Fibroblast of skin of right biceps (primary cell): ENCODE data around the gene DENND2C.
"Not testable (repeated sequence)": the region's sequence is repeated elsewhere in the genome, so short reads cannot be mapped to it uniquely, and the experiment has no call there.

Experiments
- DNase-seq: peaks from one replicate; pipeline ENCODE4 v3.0.0-alpha.2; 2013

Gene DENND2C

DNA sequence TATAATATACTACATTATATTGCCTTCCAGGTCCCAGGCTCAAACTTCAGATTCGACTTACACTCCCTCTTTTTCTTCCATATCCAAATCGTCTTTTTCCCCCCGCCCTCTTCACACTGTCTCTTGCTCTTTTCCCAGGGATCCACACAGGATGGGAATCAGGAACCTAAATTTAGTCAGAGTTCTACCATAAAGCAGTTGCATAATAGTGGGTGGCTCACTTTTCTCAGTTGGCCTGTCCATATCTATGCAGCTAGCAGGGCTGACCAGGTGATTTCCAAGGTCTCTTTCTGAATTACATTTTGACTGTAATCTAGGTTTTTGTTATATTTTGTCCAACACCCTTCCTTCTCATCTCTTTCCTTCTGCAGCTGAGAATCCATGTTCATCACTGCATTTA, 80.7 kb downstream of the DENND2C start:
- no peak for DNase-seq

DNA sequence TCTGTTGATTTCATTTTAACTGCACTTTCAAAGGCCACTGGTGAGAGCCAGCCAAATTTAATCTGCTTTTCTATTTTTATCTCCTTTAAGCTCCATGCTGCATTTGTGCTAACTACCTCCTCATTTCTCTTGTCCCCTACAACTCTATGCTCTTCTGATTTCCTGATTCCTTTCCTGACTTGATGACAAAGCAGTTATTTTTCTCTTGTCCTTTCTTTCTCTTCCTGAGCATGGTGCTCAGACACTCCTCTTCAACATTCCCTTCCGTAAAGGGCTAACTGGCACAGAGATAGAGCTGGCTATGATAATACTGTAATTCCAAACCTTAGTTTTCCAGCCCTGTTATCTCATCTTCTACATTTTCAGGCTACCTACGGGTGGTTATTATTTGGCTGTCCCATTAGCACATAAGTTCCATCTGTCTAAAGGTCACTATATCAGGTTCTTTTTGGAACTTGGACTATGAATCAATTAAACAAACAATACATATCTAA, 81.6 kb downstream of the DENND2C start:
- no peak for DNase-seq

GRCh38 chr1:114587203-114587991, 82.5 kb downstream of the DENND2C start:
- no peak for DNase-seq

DNA sequence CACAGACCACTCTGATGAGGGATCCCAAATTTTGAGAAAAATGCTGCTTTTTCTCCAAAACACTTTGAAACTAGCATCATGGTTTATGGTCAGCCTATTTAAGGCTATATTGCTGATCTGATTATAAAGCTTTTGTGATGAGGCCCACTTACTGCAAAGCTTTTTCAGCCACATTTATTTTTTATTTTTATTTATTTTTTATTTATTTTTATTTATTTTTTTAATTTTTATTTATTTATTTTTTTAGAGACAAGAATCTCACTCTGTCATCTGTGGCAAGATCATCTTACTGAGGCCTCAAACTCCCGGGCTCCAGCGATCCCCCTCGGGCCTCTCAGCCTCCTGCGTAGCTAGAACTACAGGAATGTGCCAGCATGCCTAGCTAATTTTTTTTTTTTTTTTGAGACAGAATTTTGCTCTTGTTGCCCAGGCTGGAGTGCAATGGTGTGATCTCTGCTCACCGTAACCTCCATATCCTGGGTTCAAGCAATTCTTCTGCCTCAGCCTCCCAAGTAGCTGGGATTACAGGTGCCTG, 83.3 kb downstream of the DENND2C start:
- no peak for DNase-seq

- DNase-seq, result peak; percentile 73
Observed at GRCh38 chr1:114585231-114585630, 84.6 kb downstream of the DENND2C start.

DNA sequence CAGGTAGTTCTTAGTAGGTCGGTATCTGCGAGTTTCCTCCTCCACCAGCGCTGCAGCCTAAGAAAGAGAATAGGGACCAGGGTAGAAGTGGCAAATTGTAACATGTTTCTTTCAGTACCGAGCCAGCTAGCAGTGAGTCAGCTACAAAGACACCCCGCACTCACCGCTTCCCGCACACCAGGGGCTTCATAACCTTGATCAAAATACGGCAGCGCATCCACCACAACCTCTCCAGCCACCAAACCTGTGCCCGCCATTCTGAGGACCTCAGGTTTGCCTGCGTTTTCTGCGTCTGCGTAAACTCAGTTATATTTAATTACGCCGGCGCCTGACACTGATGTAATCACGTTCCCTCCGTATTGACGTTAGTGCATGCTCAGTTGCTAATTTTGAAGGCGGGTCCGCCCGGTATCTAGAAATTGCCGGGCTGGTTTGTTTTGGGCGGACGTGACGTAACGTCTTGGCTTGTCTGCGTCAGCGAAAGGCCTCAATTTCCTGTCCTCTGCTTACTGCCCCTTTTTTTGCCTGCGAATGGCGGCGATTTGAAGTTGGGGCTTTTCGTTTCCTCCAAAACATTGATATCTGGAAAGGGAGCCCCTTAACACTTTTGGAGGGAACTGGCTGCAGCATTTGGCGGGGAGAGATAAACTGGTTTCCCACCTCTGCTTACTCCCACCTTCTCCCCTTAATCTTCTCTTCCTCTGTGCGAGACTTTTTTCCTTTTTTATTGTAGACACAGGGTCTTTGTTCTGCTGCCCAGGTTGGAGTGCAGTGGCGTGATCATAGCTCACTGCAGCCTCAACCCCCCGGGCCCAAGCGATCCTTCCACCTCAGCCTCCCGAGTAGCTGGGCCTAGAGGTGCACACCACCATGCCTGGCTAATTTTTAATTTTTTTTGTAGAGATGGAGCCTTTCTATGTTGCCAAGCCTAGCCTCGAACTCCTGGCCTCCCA, 88.2 kb downstream of the DENND2C start, which contains the start of gene BCAS2:
BCAS2 (minus strand) TSS at position 281 of the 953 bp plus-strand sequence; CDS start at position 257, 24 bp downstream.
- DNase-seq, result peak; percentile 99

DNA sequence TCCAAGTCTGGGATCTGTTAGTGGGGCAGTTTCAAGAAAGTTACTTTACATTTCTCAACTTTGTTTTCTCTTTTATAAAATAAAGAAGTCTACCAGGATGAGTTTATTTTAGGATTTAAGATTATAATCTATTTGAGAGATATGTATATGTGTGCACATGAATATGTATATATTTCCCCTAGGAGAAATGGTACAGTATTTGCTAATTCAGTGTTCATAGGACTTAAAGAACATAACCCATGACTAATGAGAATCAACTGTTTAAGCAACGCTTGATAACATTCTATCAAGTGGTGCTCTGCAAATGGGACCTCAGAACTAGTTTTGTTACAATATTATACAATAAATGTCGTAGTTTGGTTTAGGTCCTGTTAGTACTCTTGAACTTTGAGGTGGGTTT, 95.5 kb downstream of the DENND2C start:
- DNase-seq, result no peak

DNA sequence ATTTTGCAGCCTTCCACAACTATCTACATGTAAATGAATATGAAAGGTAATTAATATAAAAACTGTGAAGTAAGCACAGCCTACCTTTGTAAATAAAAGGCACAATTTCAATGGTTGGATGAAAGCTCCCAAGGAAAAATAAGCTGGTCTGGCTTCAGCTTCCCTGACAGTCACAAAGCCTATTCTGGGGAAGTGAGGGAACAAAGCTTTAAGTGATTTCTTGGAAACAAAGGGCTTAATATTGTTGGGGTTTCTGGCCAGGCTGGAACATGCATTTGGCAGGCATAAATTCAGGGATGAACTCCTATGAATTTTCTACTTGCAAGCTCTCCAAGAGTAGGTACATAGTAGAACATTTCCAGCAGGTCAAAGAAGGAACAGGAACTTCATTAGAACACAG, 105.7 kb downstream of the DENND2C start:
- no peak for DNase-seq

- not testable (repeated sequence) for DNase-seq
Observed at GRCh38 chr1:114562978-114563510, 106.8 kb downstream of the DENND2C start.

DNA sequence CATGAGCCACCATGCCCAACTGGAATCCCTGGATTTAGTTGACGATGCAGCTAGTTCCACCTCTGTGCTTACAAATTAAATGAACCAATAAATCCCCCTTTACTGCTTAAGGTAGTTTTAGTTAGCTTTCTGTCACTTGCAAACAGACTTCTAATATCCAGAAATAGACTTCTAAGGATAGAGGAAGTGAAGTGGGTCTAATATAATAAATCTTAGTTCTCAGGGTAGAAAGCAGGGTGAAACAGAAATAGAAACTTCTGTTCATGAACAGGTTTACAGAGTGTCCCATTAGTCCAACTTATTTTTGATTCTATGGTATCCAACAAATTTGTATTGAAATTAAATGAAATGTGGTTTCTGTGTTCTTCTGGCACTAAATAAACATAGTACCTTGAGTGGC, 108.5 kb downstream of the DENND2C start:
- DNase-seq, result no peak

DNA sequence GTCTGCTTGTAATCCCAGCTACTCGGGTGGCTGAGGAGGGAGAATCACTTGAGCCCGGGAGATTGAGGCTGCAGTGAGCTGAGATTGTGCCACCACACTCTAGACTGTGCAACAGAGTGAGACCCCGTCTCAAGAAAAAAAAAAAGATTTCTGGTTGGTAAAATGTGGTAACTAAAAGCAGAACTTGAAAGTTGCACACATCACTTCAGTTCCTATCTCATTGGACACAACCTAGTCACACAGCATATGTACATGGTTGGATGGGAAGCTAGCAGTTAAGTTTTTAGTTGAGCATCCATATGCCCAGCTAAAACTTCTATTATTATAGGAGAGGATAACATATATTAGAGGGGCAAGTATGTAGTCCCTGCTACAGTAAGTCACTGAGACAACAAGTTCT, 110.5 kb downstream of the DENND2C start:
- no peak for DNase-seq

GRCh38 chr1:114558544-114558943, 111.3 kb downstream of the DENND2C start:
- DNase-seq, result peak; percentile 6

- no peak for DNase-seq
Observed at GRCh38 chr1:114554577-114554976, 115.3 kb downstream of the DENND2C start.

- no peak for DNase-seq
Observed at GRCh38 chr1:114552106-114552639, 117.7 kb downstream of the DENND2C start.

DNA sequence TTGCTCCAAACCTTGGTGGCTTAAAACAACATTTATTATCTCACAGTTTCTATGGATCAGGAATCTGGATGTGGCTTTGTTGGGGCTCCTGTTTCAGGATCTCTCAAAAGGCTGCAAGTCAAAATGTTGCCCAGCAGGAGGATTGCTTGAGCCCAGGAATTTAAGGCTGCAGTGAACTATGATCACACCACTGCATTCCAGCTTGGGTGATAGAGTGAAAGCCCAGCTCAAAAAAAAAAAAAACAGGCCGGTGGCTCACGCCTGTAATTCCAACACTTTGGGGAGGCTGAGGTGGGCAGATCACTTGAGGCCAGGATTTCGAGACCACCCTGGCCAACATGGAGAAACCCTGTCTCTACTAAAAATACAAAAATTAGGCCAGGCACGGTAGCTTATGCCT, 118.4 kb downstream of the DENND2C start:
- DNase-seq, result peak; percentile 1

DNA sequence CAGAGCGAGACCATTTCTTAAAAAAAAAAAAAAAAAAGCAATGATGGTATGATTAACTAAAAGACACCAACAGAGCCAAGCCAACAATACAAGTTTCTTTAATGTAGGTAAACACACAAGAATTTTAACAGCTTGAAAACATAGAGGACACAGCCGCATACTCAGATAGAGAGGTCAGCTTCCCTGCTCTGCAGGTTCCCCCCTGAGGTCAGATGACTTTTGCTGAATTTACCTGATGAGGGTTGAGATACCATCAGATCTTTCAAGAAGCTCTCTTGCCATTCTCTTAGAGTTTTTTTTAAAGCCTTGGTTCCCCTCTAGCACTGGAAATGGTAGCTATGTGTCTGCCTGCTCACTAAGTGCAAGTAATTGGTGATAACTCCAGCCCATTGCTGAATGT, 119.5 kb downstream of the DENND2C start:
- no peak for DNase-seq

DNA sequence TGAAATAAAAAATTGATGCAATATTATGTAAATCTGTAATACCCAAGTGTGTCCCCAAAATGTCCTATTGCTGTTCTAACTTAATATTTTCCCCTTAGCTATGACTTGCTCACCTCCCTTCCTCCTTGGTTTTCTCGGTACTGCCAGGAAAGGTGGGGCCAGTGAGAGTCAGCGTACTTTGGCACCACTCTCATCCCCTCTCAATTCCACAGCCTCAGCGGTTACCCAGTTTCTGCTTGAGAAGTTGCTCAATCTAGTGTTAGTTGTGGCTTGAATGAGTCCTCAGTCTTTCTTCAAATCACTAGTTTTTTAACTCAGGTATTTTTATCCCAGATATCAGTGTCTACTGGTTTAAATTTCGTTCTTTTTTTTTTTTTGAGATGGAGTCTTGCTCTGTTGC, 120.7 kb downstream of the DENND2C start:
- DNase-seq, result peak; percentile 1

DNA sequence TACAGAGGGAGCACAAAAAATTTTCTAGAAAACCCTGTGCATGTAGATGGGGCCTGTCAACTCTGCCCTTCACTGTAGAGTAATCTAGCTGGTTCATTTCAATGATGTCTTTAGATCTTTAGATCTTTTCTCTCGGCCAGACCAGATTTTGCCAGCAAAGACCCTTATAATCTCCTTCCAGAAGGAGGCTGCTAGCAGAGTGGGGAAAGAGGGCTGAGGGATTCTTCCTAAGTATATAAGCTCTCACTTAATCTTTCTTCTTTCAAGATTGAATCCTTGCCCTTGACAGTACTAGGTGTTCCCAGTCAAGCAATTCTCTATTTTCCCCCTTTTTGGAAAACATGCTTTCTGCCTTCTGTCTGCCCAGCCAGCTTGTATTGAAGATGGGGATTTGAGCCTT, 122.8 kb downstream of the DENND2C start:
- DNase-seq, result no peak

- DNase-seq, result no peak
Observed at GRCh38 chr1:114545796-114546195, 124.1 kb downstream of the DENND2C start.

- no peak for DNase-seq
Observed at GRCh38 chr1:114545315-114545714, 124.5 kb downstream of the DENND2C start.

DNA sequence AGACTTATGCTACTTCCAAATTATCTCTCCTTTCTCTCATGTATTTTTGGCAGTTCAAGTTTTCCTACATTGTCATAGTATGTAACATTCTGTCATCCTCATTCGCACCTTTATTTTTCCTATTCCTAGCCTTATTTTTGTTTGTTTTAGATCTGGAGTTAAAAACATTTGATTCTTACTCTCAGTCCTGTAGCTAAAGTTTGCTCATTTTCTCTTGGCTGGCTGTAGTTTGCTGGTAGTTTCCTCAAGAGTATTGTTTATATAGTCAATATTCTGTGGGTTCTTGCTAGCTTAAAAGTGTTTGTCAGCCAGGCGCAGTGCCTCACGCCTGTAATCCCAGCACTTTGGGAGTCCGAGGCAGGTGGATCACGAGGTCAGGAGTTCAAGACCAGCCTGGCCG, 129.0 kb downstream of the DENND2C start:
- DNase-seq, result no peak

GRCh38 chr1:114540272-114540671, 129.6 kb downstream of the DENND2C start:
- no peak for DNase-seq

DNA sequence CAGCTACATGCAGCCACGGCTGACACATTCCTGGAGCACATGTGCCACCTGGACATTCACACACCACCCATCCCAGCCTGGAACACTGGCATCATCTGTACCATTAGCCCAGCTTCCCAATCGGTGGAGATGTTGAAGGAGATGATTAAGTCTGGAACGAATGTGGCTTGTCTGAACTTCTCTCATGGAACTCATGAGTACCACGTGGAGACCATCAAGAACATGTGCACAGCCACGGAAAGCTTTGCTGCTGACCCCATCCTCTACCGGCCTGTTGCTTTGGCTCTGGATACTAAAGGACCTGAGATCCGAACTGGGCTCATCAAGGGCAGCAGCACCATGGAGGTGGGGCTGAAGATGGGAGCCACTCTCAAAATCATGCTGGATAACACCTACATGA, 133.8 kb downstream of the DENND2C start:
- no peak for DNase-seq
